ENCODE measurements around the gene KRTAP19-8. TPM values are rescaled to one million over a fixed set of nuclear protein-coding genes. Genes with fewer than 3 reads are reported as not detected.

The KRTAP19-8 gene
- total RNA-seq, 1 donor from 2014 or later: not detected

- ATAC-seq (ENCODE audit: low read depth) (no peak), DNase-seq (no peak)
- TF ChIP-seq CTCF (IDR thresholded peaks at IDR 0.05): no peak
- ChIA-PET CTCF (no interaction called here), POLR2A (no interaction called here)
- no peaks in the 10 kb centered on the region for H3K36me3 Mint-ChIP-seq (ENCODE audit: low read depth)
- peaks cover 6% of the 10 kb centered on the region for H3K9me3 Mint-ChIP-seq
- no peaks in the 10 kb centered on the region for H3K27me3 Mint-ChIP-seq
- peaks cover 11% of the 10 kb centered on the region for H3K4me1 Mint-ChIP-seq
- no peak overlapping the region for H3K27ac Mint-ChIP-seq
- intact Hi-C loops (cut with micrococcal nuclease): no loop called here
- H3K4me3 Mint-ChIP-seq: no peak overlapping the region
These were observed 7.7 kb downstream of the KRTAP19-8 start for GRCh38 chr21:31030367-31031106.

GRCh38 chr21:31023680-31024079 lies 14.6 kb downstream of the KRTAP19-8 start:
- H3K27me3 Mint-ChIP-seq: peaks cover 2% of the 10 kb centered on the region
- CTCF ChIA-PET: no interaction called here

GRCh38 chr21:31022306-31022705 lies 16.0 kb downstream of the KRTAP19-8 start:
- Mint-ChIP-seq H3K4me3 (no peak overlapping the region), H3K9me3 (no peaks in the 10 kb centered on the region), H3K36me3 (ENCODE audit: low read depth) (no peaks in the 10 kb centered on the region), H3K27me3 (peaks cover 2% of the 10 kb centered on the region), H3K4me1 (no peaks in the 10 kb centered on the region), H3K27ac (no peak overlapping the region)
- DNase-seq: no peak
- POLR2A ChIA-PET: no interaction called here
- CTCF ChIA-PET: no interaction called here
- no peak for ATAC-seq (ENCODE audit: low read depth)
- intact Hi-C loops (cut with micrococcal nuclease): no loop called here
- no peak for TF ChIP-seq CTCF (IDR thresholded peaks at IDR 0.05)

More at GRCh38 chr21:31023680-31024079, 14.6 kb downstream of the KRTAP19-8 start:
- H3K36me3 Mint-ChIP-seq (ENCODE audit: low read depth): no peaks in the 10 kb centered on the region
- ATAC-seq (ENCODE audit: low read depth) (no peak), DNase-seq (no peak)
- no peak for TF ChIP-seq CTCF (IDR thresholded peaks at IDR 0.05)
- no peak overlapping the region for H3K27ac Mint-ChIP-seq
- intact Hi-C loops (cut with micrococcal nuclease): no loop called here
- POLR2A ChIA-PET: no interaction called here
- H3K9me3 Mint-ChIP-seq: no peaks in the 10 kb centered on the region
- no peak overlapping the region for H3K4me3 Mint-ChIP-seq
- H3K4me1 Mint-ChIP-seq: no peaks in the 10 kb centered on the region

GRCh38 chr21:31018232-31018631 lies 20.0 kb downstream of the KRTAP19-8 start:
- ChIA-PET CTCF (no interaction called here), POLR2A (no interaction called here)
- Mint-ChIP-seq H3K9me3 (no peaks in the 10 kb centered on the region), H3K36me3 (ENCODE audit: low read depth) (no peaks in the 10 kb centered on the region), H3K4me3 (no peak overlapping the region), H3K4me1 (no peaks in the 10 kb centered on the region), H3K27ac (no peak overlapping the region), H3K27me3 (peaks cover 1% of the 10 kb centered on the region)
- TF ChIP-seq CTCF (IDR thresholded peaks at IDR 0.05): no peak
- ATAC-seq (ENCODE audit: low read depth) (no peak), DNase-seq (no peak)
- intact Hi-C loops (cut with micrococcal nuclease): no loop called here

- no peaks in the 10 kb centered on the region for H3K9me3 Mint-ChIP-seq
- H3K27ac Mint-ChIP-seq: no peak overlapping the region
- intact Hi-C loops (cut with micrococcal nuclease): no loop called here
- DNase-seq (no peak), ATAC-seq (ENCODE audit: low read depth) (no peak)
- no peak overlapping the region for H3K4me3 Mint-ChIP-seq
- ChIA-PET CTCF (no interaction called here), POLR2A (no interaction called here)
- no peaks in the 10 kb centered on the region for H3K36me3 Mint-ChIP-seq (ENCODE audit: low read depth)
- H3K27me3 Mint-ChIP-seq: no peaks in the 10 kb centered on the region
- TF ChIP-seq CTCF (IDR thresholded peaks at IDR 0.05): no peak
- no peaks in the 10 kb centered on the region for H3K4me1 Mint-ChIP-seq
These were observed 23.4 kb downstream of the KRTAP19-8 start for GRCh38 chr21:31014891-31015290.
